NCI-H526 treated with DMSO at 0.1 percent for 48 hours (cell line): ENCODE measurements around the gene TPM1.
"Not testable (repeated sequence)": the region's sequence is repeated elsewhere in the genome, so short reads cannot be mapped to it uniquely, and the experiment has no call there.

Source experiments
- DNase-seq: peaks from one replicate; lab custom pipeline; 2025; lab: John Stamatoyannopoulos, UW

Gene TPM1

GRCh38 chr15:63094495-63094931 is 52.0 kb downstream of the TPM1 start:
- DNase-seq: no peak

GRCh38 chr15:63096178-63096577 is 53.6 kb downstream of the TPM1 start:
- no peak for DNase-seq

- DNase-seq: not testable (repeated sequence)
Observed at GRCh38 chr15:63098901-63099300, 56.4 kb downstream of the TPM1 start.

GRCh38 chr15:63099581-63099980 is 57.0 kb downstream of the TPM1 start:
- DNase-seq: not testable (repeated sequence)

GRCh38 chr15:63103416-63103815 is 60.9 kb downstream of the TPM1 start:
- no peak for DNase-seq

GRCh38 chr15:63104727-63105126 is 62.2 kb downstream of the TPM1 start:
- no peak for DNase-seq

- DNase-seq: not testable (repeated sequence)
Observed at GRCh38 chr15:63105354-63105753, 62.8 kb downstream of the TPM1 start.

- no peak for DNase-seq
Observed at GRCh38 chr15:63107895-63108546, 65.5 kb downstream of the TPM1 start.

- no peak for DNase-seq
Observed at GRCh38 chr15:63109498-63109897, 67.0 kb downstream of the TPM1 start.

GRCh38 chr15:63109920-63110319 is 67.4 kb downstream of the TPM1 start:
- DNase-seq: no peak

GRCh38 chr15:63110428-63111026 is 68.0 kb downstream of the TPM1 start:
- DNase-seq: no peak

GRCh38 chr15:63111481-63111880 is 68.9 kb downstream of the TPM1 start:
- DNase-seq: no peak

- DNase-seq: no peak
Observed at GRCh38 chr15:63112871-63113270, 70.3 kb downstream of the TPM1 start.

GRCh38 chr15:63114465-63114864 is 71.9 kb downstream of the TPM1 start:
- DNase-seq: no peak
